Calu3 (cell line): ENCODE results near the gene CTIF. TPM values are rescaled to one million over a fixed set of nuclear protein-coding genes. Genes with fewer than 3 reads are reported as not detected.

ENCODE experiments used
- BruUV-seq: library from RNA; stranded (reverse); fragments of 400-500 nt; replicated peaks from 2 replicates; lab custom pipeline; 2021; lab: Mats Ljungman, UMichigan
- CTCF ChIA-PET: fragments of 300-600 bp; sonication (Branson Sonifier 250); formaldehyde crosslinking; loops from one replicate; lab custom pipeline; 2022; ENCODE audit warnings: antibody characterized with exemption; lab: Charles Lee
- DNase-seq: peaks from one replicate; pipeline ENCODE4 v3.0.0; 2022
- H3K27ac Mint-ChIP-seq: one replicate; pipeline ENCODE4 v1.8.0; 2022; ENCODE audit warnings: mixed read lengths; ENCODE audit not compliant: unreplicated experiment
- H3K27me3 Mint-ChIP-seq: one replicate; pipeline ENCODE4 v1.8.0; 2022; ENCODE audit warnings: mixed read lengths; ENCODE audit not compliant: unreplicated experiment
- H3K36me3 Mint-ChIP-seq: one replicate; pipeline ENCODE4 v1.8.0; 2022; ENCODE audit warnings: mild to moderate bottlenecking, moderate library complexity, mixed read lengths; ENCODE audit not compliant: insufficient read depth, unreplicated experiment
- H3K4me1 Mint-ChIP-seq: one replicate; pipeline ENCODE4 v1.8.0; 2022; ENCODE audit warnings: mild to moderate bottlenecking, low read depth, mixed read lengths; ENCODE audit not compliant: unreplicated experiment
- H3K4me3 Mint-ChIP-seq: one replicate; pipeline ENCODE4 v1.8.0; 2022; ENCODE audit warnings: mild to moderate bottlenecking, low read depth, moderate library complexity, mixed read lengths; ENCODE audit not compliant: unreplicated experiment
- H3K9me3 Mint-ChIP-seq: one replicate; pipeline ENCODE4 v1.8.0; 2022; ENCODE audit warnings: low read depth, mixed read lengths; ENCODE audit not compliant: unreplicated experiment
- CTCF ChIP-seq: fragments of 200-600 bp; IDR thresholded peaks from one replicate; pipeline ENCODE4 v1.8.0; 2022; ENCODE audit warnings: antibody characterized with exemption; ENCODE audit not compliant: unreplicated experiment
- intact Hi-C: fragments of 100-400 bp; cut with micrococcal nuclease; formaldehyde crosslinking; loops from one replicate; pipeline ENCODE4 v1.10.0; 2022; ENCODE audit not compliant: unreplicated experiment
- total RNA-seq: library from RNA; stranded (reverse); gene quantifications from 2 replicates; pipeline ENCODE4 v1.2.3, GENCODE V29; 2022

The CTIF gene
- total RNA-seq, 1 experiment from 2014 or later, result 40.8 TPM

- H3K27ac Mint-ChIP-seq, result no peak overlapping the region
- H3K4me3 Mint-ChIP-seq, result no peak overlapping the region
- TF ChIP-seq CTCF, result no peak
- no TSS peak for BruUV-seq
- intact Hi-C loops, result no loop called here
- DNase-seq, result no peak
- H3K9me3 Mint-ChIP-seq, result peaks cover 8% of the 10 kb centered on the region
- no peaks in the 10 kb centered on the region for H3K27me3 Mint-ChIP-seq
- CTCF ChIA-PET, result no interaction called here
- H3K36me3 Mint-ChIP-seq, result no peaks in the 10 kb centered on the region
- H3K4me1 Mint-ChIP-seq, result no peaks in the 10 kb centered on the region
Measured at GRCh38 chr18:48727681-48728080, 188.8 kb downstream of the CTIF start.

GRCh38 chr18:48728204-48728833 lies 189.5 kb downstream of the CTIF start:
- no peak overlapping the region for H3K4me3 Mint-ChIP-seq
- no peaks in the 10 kb centered on the region for H3K4me1 Mint-ChIP-seq
- CTCF ChIA-PET, result no interaction called here
- no peak overlapping the region for H3K27ac Mint-ChIP-seq
- no peaks in the 10 kb centered on the region for H3K27me3 Mint-ChIP-seq
- peaks cover 8% of the 10 kb centered on the region for H3K9me3 Mint-ChIP-seq
- BruUV-seq, result no TSS peak
- no peak for TF ChIP-seq CTCF
- DNase-seq, result no peak
- intact Hi-C loops, result no loop called here
- no peaks in the 10 kb centered on the region for H3K36me3 Mint-ChIP-seq

GRCh38 chr18:48729404-48729803 lies 190.6 kb downstream of the CTIF start:
- Mint-ChIP-seq H3K9me3 (peaks cover 8% of the 10 kb centered on the region), H3K36me3 (no peaks in the 10 kb centered on the region), H3K27ac (no peak overlapping the region), H3K4me3 (no peak overlapping the region), H3K4me1 (no peaks in the 10 kb centered on the region), H3K27me3 (no peaks in the 10 kb centered on the region)
- intact Hi-C loops, result no loop called here
- BruUV-seq, result no TSS peak
- CTCF ChIA-PET, result no interaction called here
- no peak for TF ChIP-seq CTCF
- DNase-seq, result no peak

GRCh38 chr18:48730010-48730409 lies 191.2 kb downstream of the CTIF start:
- Mint-ChIP-seq H3K9me3 (peaks cover 8% of the 10 kb centered on the region), H3K27me3 (no peaks in the 10 kb centered on the region), H3K36me3 (no peaks in the 10 kb centered on the region), H3K4me3 (no peak overlapping the region), H3K4me1 (peaks cover 4% of the 10 kb centered on the region), H3K27ac (no peak overlapping the region)
- no peak for DNase-seq
- CTCF ChIA-PET, result no interaction called here
- no peak for TF ChIP-seq CTCF
- intact Hi-C loops, result no loop called here
- no TSS peak for BruUV-seq
